Measurements from ENCODE around the gene ATG12.

DNA sequence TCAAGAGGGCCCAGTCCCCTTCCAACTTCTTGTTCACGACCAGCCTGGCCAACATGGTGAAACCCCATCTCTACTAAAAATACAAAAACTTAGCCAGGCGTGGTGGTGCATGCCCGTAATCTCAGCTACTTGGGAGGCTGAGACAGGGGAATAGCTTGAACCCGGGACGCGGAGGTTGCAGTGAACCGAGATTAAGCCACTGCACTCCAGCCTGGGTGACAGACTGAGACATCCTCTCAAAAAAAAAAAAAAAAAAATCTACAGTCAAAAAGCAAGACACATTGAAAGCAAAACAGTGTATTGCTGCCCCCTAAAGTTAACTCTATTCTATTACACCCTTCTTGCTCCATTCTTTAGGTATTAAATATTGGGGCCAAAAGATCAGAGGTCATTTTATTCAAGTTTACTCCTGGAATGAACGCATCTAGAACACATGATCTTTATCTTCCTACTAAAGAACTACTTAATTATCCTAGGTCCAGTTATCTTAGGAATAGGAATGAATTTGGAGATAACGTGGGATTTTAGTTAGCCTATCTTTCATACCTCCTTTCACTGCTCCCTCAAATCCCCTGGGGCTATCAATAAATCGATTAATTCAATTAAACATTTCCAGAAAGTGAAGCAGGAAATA is 2.4 kb downstream of the ATG12 start:
- TF ChIP-seq EZH2 (IDR thresholded peaks at IDR 0.05; ENCODE audit: low read length, unreplicated experiment) (no peak), EZH2phosphoT487 (IDR thresholded peaks at IDR 0.05; ENCODE audit: borderline replicate concordance, low read length) (no peak)
- TF ChIP-seq, protein P1, sequence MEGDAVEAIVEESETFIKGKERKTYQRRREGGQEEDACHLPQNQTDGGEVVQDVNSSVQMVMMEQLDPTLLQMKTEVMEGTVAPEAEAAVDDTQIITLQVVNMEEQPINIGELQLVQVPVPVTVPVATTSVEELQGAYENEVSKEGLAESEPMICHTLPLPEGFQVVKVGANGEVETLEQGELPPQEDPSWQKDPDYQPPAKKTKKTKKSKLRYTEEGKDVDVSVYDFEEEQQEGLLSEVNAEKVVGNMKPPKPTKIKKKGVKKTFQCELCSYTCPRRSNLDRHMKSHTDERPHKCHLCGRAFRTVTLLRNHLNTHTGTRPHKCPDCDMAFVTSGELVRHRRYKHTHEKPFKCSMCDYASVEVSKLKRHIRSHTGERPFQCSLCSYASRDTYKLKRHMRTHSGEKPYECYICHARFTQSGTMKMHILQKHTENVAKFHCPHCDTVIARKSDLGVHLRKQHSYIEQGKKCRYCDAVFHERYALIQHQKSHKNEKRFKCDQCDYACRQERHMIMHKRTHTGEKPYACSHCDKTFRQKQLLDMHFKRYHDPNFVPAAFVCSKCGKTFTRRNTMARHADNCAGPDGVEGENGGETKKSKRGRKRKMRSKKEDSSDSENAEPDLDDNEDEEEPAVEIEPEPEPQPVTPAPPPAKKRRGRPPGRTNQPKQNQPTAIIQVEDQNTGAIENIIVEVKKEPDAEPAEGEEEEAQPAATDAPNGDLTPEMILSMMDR (conservative IDR thresholded peaks at IDR 0.05; ENCODE audit: low read depth, low read length), result peak; percentile 64

All from PC-3 (cell line).